ENCODE measurements around the gene IFNL2. TPM values are rescaled to one million over a fixed set of nuclear protein-coding genes. Genes with fewer than 3 reads are reported as not detected.
A peak's percentile ranks its signal among the peaks of the same experiment; 100 is the strongest.
"Not testable (repeated sequence)": the region's sequence is repeated elsewhere in the genome, so short reads cannot be mapped to it uniquely, and the experiment has no call there.

The IFNL2 gene
- total RNA-seq, 1 experiment from 2014 or later, result not detected

DNA sequence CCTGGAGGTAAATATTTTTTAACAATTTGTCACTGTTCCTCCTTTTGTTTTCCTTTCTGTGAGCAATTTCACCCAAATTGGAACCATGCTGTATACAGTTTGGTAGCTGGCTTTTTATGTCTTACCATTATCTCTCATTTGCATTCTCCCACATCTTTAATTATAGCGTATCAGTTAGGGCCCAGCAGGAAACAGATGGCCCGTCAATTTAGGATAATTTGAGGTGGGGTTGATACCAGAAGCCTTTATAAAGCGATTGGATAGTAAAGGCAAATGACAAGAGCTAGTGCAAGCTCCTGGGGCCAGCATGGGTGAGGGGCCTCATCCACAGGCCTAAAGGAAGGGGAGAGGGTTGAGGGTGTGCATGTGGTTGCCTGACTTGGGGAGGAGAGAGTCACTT, 15.7 kb upstream of the IFNL2 start:
- DNase-seq (ENCODE audit: low read depth), result no peak

DNA sequence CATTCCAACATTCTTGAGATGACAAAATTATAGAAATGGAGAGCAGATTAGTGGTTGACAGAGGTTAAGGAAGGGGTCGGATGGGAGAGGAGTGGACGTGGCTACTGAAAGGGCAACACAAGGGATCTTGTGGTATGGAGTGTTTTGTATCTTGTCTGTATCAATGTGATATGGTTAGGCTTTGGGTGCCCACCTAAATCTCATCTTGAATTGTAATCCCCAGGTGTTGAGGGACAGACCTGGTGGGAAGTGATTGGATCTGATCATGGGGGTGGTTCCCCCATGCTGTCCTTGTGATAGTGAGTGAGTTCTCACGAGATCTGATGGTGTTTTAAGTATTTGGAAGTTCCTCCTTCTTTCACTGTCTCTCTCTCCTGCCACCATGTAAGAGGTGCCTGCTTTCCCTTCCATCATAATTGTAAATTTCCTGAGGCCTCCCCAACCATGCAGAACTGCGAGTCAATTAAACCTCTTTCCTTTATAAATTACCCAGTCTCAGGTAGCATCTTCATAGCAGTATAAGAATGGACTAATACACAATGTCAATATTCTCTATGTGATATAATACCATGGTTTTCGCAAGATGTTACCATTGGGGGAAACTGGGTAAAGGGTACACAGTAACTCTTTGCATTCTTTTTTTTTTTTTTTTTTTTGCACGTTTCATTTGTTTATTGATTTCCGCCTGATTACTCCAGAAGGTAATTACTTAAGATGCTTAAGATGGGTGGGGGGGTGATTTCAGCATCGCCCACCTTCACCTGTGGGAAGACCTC, 14.6 kb upstream of the IFNL2 start:
- DNase-seq (ENCODE audit: low read depth), result no peak

DNA sequence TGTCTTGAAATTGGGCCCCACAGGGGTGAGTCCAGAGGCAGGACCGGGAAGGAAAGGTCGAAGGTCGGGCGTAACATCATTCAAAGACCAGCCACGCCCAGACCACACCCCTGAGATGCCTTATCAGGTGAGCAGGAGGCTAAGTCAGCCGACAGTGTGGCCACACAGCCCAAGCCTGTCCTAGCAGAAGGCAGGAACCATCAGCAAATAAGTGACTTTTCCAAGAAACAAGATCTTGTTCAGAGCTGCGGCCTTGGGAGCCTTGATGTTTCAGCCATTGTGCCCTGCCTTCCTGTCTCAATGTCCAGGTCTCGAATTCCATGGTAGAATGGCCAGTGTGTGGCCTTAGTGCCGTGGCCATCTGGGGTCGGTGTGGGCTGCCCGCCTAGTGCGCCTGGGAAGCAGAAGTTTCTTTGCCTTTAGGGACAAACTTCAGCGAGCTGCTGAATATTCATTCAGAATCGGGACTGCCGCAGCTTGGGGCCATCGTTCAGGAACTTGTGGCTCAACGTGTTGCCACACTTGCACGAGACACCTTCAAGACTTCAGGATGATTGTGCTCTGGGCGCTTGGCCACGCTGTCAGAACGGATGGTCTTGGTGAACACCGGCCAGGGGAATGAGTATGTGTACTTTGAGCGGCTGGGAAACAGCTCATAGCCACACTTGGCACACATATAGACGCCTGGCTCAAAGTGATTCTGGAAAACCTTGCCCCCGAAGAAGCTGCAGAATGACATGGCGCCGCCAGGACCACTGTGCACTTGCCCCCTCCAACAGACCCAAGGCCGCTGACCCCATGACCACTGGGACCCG, 13.5 kb upstream of the IFNL2 start:
- DNase-seq (ENCODE audit: low read depth), result no peak

DNA sequence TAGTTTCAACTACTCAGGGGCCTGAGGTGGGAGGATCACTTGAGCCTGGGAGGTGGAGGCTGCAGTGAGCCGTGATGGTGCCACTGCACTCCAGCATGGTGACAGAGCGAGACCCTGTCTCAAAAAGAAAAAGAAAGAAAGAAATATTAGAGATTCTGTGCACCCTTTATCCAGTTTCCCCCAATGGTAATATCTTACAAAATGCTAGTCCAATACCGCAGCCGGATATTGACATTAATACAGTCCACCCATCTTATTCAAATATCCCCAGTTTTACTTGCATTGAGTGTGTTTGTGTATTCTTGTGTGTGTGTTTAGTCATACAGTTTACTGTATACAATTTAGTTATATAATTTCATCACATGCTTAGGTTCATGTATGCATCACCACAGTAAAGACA, 11.0 kb upstream of the IFNL2 start:
- DNase-seq (ENCODE audit: low read depth), result no peak

DNA sequence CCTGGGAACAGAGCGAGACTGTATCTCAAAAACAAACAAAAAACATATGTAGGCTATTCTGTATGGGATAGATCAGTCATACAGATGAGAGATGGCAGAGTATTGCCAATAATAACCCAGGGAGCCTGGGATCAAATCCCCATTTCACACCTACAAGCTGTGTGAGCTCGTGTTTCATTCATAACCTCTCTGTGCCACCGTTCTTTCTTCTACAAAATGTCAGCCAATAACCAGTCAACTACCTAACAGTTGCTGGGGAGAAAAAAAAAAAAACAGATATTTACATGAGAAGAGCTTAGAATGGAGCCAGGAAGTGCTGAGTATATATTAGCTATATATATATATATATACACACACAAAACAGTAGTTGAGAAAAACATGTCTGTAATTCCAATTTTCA, 6.5 kb upstream of the IFNL2 start:
- no peak for DNase-seq (ENCODE audit: low read depth)

DNA sequence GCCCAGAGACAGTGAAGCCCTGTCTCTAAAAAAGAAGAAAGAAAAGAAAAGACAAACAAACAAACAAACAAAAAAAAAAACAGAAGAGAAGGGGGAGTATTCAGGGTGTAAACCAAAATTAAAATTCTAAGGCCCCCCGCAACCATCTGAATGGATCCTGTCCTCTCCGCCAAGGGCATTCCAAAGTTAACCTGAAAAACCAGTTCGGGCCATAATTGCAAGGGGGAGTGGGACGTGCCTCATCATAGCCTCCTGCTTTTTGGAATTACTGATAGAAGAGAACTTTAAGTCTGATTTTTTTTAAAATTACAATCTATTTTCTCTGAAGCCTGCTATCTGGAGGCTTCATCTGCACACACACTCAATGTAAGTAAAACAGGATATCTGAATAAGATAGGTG, 5.7 kb upstream of the IFNL2 start:
- DNase-seq (ENCODE audit: low read depth), result no peak

DNA sequence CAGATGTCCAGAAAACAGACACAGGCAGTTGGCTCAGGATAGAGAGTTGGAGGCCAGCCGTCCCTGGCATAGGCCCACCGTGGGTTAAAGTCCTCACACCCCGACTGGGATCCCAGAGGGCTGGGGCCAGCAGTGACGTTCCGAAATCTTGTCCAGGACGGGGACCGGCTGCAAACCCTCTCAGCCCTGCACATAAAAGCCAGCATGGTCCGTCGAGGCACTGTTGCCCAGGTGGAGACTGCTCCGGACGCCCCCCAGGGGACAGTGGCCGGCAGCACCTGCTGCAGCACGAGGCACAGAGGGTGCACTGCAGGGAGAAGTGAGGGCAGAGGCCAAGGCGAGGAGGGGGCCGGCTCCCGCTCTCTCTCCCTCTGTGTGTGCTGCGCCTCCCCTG, 4.3 kb upstream of the IFNL2 start:
- no peak for DNase-seq (ENCODE audit: low read depth)

DNA sequence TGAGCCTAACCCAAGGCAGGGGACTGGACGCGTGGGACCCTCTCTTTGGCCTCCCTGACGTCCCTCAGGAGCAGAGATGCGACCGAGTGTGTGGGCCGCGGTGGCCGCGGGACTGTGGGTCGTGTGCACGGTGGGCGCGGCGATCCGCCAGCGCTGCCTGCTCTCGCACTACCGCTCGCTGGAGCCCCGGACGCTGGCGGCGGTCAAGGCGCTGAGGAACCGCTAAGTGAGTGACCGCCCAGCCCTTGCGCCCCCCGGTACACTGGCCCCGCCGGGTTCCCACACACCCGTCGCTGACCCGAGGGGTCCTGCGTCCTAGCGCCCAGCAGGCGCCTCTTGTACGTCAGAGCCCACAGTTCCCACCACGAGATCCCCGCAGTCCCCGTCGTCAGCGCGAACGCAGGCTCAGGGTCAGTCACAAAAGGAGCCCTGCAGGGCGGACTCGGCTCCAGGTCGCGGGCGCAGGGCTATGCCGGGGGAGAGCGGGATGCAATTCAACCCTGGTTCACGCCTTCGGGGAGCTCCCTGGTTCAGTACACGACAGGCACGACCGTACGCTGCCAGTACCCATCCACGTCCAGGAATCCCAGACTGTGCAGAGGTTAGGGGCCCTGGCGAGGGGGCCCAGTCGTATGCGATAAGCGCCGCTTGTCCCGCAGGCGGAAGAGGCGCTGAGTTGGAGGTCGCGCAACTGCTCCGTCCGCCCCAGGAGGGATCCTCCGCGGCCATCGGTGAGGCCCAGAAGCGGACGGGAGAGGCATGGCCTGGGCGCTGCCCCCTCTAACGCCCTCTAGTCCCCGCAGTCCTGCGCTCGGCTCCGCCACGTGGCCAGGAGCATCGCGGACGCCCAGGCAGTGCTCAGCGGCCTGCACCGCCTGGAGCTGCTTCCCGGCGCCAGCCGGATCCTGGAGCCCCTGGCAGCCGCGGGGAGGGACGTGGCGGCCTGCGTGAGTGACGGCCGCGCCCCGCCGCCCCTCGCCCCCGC, 3.6 kb upstream of the IFNL2 start:
- no peak for DNase-seq (ENCODE audit: low read depth)

DNA sequence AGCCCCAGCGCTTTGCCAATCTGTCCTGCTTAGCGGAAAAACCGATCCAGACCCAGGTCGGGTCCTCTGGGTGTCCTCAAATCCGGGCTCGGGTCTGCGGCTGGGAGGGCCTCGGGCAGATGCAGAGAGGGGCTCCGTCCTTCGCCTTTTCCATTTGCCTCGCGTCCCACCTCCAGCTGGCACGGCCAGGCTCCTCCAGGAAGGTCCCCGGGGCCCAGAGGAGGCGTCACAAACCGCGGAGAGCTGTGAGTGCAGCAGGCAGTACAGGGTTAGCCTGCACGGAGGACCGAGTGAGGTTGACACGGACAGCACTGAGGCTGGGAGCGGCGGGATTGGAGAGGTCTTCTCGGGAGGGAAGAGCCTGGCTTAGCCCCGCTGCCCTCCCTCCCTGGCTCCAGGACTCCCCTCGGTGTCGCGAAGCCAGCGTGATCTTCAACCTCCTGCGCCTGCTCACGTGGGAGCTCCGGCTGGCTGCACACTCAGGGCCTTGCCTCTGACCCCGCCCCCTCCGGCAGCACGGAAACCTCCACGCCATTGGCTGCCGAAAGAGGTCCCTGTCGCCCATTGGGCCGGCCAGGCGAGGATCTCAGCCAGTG, 2.8 kb upstream of the IFNL2 start:
- DNase-seq (ENCODE audit: low read depth), result no peak

DNA sequence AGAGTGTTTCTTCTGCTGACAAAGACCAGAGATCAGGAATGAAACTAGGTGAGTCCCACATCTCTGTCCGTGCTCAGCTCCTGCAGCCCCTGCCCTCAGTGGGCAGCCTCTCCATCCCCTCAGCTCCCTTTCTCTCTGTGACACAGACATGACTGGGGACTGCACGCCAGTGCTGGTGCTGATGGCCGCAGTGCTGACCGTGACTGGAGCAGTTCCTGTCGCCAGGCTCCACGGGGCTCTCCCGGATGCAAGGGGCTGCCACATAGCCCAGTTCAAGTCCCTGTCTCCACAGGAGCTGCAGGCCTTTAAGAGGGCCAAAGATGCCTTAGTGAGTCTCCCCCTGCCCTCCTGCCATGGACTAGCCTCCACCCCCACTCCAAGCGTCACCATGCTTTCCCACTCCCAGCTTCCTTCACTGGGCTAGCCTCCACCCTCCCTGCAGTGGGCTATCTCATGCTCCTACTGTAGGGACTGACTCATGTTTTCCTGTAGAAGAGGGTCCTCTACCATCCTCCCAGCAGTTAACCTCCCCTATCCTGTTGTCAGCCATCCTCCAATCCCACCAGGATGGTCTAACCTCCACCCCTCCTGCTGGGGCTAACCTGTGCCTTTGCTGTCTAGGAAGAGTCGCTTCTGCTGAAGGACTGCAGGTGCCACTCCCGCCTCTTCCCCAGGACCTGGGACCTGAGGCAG, 481 bp downstream of the IFNL2 start:
- DNase-seq (ENCODE audit: low read depth), result not testable (repeated sequence)

DNA sequence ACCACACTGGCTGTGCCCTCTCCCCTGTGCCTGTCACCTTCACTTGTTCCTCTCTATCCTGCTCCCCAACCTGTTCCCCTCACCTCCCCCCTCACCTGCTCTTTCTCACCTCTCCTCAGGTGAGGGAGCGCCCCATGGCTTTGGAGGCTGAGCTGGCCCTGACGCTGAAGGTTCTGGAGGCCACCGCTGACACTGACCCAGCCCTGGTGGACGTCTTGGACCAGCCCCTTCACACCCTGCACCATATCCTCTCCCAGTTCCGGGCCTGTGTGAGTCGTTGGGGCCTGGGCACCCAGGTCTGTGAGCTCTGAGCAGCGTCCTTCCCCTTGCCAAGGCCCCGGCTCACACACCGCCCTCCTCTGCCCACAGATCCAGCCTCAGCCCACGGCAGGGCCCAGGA, 1.2 kb downstream of the IFNL2 start:
- not testable (repeated sequence) for DNase-seq (ENCODE audit: low read depth)

DNA sequence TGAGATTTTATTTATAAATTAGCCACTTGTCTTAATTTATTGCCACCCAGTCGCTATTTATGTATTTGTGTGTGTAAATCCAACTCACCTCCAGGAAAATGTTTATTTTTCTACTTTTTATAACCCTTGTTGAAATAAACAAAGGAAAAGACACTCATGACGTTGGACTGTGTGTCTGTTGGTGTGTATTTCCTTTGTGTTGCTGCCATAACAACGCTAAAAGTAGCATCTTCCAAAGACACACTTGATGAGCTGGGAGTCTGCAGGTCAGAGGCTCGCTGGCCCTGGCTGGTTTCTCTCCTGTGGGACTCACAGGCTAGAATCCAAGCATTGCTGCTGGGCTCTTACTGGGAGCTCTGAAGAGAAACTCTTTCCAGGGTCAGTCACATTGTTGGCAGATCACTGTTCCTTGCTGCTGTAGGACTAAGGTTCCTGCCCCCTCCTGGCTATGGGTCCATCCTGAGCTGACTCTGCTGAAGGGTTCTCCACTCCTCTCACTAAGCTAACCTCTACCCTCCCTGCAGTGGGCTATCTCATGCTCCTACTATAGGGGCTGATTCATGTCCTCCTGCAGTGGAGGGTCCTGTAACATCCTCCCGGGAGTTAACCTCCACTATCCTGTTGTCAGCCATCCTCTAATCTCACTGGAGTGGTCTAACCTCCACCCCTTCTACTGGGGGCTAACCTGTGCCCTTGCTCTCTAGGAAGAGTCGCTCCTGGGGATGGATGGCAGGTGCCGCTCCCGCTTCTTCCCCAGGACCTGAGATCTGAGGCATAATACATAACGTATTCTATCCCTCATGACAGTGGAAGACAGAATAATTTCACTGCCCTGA, 2.1 kb downstream of the IFNL2 start:
- DNase-seq (ENCODE audit: low read depth), result no peak

DNA sequence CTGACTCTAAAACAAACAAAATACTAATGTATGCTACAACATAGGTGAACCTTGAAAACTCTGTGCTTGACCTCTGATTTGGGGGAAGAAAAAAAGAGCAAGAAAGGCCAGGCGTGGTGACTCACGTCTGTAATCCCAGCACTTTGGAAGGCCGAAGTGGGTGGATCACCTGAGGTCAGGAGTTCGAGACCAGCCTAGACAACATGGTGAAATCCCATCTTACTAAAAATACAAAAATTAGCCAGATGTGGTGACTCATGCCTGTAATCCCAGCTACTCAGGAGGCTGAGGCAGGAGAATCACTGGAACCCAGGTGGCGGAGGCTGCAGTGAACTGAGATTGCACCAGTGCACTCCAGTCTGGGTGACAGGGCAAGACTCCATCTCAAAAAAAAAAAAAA, 5.7 kb downstream of the IFNL2 start:
- not testable (repeated sequence) for DNase-seq (ENCODE audit: low read depth)

DNA sequence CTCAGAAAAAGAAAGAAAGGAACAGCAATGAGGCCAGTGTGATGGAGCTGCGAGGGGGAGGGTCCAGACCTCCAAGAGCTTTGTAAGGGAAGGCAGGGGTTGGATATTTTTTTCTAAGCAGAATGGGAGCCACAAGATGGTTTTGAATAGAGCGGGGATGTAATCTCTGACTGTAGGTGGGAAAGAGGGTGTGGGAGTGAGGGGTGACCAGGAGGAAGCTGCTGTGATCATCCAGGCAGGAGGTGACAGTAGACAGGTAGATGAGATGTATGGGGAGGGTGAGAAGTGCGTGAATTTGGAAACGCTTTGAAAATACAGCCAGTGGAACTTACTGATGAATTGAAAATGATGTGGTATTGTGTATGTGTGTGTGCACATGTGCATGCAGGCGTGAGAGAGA, 7.4 kb downstream of the IFNL2 start:
- no peak for DNase-seq (ENCODE audit: low read depth)

DNA sequence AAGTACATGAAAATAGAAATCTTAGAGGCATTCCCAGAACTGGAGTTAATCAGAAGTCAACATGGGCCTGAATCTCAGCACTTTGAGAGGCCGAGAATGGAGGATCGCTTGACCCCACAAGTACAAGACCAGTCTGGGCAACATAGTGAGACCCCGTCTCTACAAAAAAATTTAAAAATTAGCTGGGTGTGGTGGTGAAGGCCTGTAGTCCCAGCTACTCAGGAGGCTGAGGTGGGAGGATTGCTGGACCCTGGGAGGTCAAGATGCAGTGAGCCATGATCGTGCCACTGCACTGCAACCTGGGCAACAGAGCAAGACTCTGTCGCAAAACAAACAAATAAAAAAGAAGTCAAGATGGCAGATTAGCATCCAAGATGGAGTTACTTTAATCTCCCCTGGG, 8.5 kb downstream of the IFNL2 start:
- no peak for DNase-seq (ENCODE audit: low read depth)

DNA sequence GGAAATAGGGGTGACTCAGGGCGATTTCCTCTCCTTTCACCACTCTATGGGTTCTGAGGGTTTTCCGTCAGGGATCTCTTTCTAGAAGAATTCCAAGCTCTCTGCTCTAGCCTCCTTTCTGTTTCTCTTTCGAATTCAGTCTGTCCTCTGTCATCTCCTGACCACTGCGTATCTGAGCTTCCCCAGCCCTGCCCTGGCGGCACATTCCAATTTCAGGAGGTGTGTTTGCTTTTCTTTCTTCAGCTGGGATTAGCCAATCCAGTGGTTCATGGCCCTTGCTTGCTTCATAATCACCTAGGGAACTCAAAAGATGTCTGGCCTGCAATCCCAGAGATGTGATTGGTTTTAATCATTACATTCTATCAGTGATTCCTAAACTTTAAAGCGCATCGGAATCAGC, 9.4 kb downstream of the IFNL2 start:
- peak; percentile 36 for DNase-seq (ENCODE audit: low read depth)

DNA sequence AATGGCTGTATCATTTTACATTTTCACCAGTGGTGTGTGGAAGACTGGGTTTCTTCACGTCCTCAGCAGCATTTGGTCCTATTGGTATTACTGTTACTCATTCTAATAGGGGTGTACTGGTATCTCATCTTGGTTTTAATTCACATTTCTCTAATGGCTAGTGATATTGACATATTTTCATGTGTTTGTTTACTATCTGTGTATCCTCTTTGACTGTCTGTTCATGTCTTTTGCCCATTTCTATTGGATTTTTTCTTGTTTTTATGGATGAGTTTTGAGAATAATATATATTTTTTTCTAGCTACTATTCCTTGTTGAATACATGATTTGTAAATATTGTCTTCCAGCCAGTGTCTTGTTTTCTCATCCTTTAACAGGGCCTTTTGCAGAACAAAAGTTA, 13.8 kb downstream of the IFNL2 start:
- no peak for DNase-seq (ENCODE audit: low read depth)

DNA sequence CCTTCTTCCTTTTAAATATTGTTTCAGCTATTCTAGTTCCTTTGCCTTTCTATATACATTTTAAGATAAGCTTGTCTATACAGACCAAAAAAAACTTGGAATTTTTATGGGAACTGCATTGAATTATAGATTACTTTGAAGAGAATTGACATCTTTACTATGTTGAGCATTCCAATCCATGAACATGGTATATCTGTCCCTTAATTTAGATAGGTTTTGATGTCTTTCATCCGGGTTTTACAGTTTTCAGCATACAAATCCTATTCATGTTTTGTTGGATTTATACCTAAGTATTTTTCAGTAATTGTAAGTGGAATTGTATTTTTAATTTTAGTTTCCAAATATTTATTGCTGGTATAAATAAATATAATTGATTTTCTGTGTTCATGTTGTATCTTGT, 15.8 kb downstream of the IFNL2 start:
- DNase-seq (ENCODE audit: low read depth), result no peak

DNA sequence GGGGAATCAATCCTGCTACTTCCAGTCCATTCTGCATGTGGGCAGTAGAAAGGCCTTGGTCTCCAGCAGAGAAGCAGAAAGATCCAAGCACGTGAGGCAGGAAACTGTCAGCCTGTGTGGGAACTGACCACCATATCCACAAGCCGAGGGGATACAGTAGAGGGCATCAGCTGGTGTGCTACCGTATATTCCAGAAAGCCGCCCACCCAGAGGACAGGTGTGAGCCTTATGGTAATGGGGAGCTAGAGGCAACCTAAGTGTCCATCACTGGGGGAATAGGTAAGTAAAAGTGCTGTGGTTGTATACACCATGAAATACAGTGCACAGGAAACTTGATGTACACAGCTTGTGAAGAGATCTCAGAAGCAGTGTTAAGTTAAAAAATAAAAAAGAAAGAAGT, 25.2 kb downstream of the IFNL2 start:
- DNase-seq (ENCODE audit: low read depth), result no peak

All from HT1080 (cell line).